Ureter (tissue), 1 donor: Measurements from ENCODE around the gene PAGE1. TPM values are rescaled to one million over a fixed set of nuclear protein-coding genes. Genes with fewer than 3 reads are reported as not detected.
"Not testable (repeated sequence)": the region's sequence is repeated elsewhere in the genome, so short reads cannot be mapped to it uniquely, and the experiment has no call there.

Experiments
- DNase-seq: peaks from one replicate; pipeline ENCODE4 v3.0.0-alpha.2; 2020; ENCODE audit warnings: low spot score
- total RNA-seq: library from RNA; stranded (reverse); gene quantifications from one replicate; pipeline ENCODE4 v1.2.4, GENCODE V29; 2023
- donor health status: DM: yes; HTN: yes; CAD: no.

PAGE1 gene
- total RNA-seq: not detected

GRCh38 chrX:49695276-49696180 lies at the start of gene PAGE1:
PAGE1 (minus strand) TSS chrX:49695984; CDS start chrX:49694770, 1,214 bp downstream.
- no peak for DNase-seq

GRCh38 chrX:49741501-49741900 lies 45.7 kb upstream of the PAGE1 start:
- not testable (repeated sequence) for DNase-seq

- no peak for DNase-seq
Observed at GRCh38 chrX:49727847-49728246, 32.1 kb upstream of the PAGE1 start.

- DNase-seq: no peak
Observed at GRCh38 chrX:49726966-49727365, 31.2 kb upstream of the PAGE1 start.

GRCh38 chrX:49725923-49726904 lies 30.4 kb upstream of the PAGE1 start:
- DNase-seq: no peak

GRCh38 chrX:49725401-49725800 lies 29.6 kb upstream of the PAGE1 start:
- DNase-seq: no peak

GRCh38 chrX:49720106-49720505 lies 24.3 kb upstream of the PAGE1 start:
- not testable (repeated sequence) for DNase-seq

- no peak for DNase-seq
Observed at GRCh38 chrX:49712577-49712976, 16.8 kb upstream of the PAGE1 start.

GRCh38 chrX:49710744-49711319 lies 15.0 kb upstream of the PAGE1 start:
- no peak for DNase-seq

- no peak for DNase-seq
Observed at GRCh38 chrX:49704691-49705404, 9.1 kb upstream of the PAGE1 start.

GRCh38 chrX:49701933-49702332 lies 6.1 kb upstream of the PAGE1 start:
- no peak for DNase-seq

GRCh38 chrX:49701323-49701722 lies 5.5 kb upstream of the PAGE1 start:
- no peak for DNase-seq

GRCh38 chrX:49675075-49675719 lies 20.6 kb downstream of the PAGE1 start:
- no peak for DNase-seq

GRCh38 chrX:49673394-49673793 lies 22.4 kb downstream of the PAGE1 start:
- no peak for DNase-seq

GRCh38 chrX:49664824-49665223 lies 31.0 kb downstream of the PAGE1 start:
- no peak for DNase-seq

GRCh38 chrX:49661881-49662280 lies 33.9 kb downstream of the PAGE1 start:
- DNase-seq: no peak

GRCh38 chrX:49659771-49660170 lies 36.0 kb downstream of the PAGE1 start:
- no peak for DNase-seq

GRCh38 chrX:49656533-49656932 lies 39.3 kb downstream of the PAGE1 start:
- DNase-seq: no peak

GRCh38 chrX:49644991-49645637 lies 50.7 kb downstream of the PAGE1 start:
- DNase-seq: no peak
